Osteoblast (primary cell): ENCODE data around the gene SNX9. TPM values are rescaled to one million over a fixed set of nuclear protein-coding genes. Genes with fewer than 3 reads are reported as not detected.

ENCODE experiments used
- small RNA-seq: library from RNA; depleted of rRNA; stranded (forward); fragments of <200 nt; gene quantifications from one replicate; pipeline ENCODE3, GENCODE V24; 2012
- total RNA-seq: library from RNA; depleted of rRNA; stranded (reverse); fragments of >200 nt; gene quantifications from 2 replicates; pipeline ENCODE4 v1.2.3, GENCODE V29; 2012

Gene SNX9
- total RNA-seq, 1 donor = 147 TPM

Small RNA genes lying within 50 kb of the gene (small RNA-seq; reads per million reads assigned to genes)
- not detected for gene HSPE1P26
- gene RNU6-786P = not detected

Other genes with a start within 250 kb of the SNX9 start
- gene SYNJ2, start 158.6 kb downstream of the SNX9 start, total RNA-seq = 91.6 and 94.8 TPM in 2 replicates